Globus pallidus (tissue), 1 donor: Measurements from ENCODE around the gene DIPK2A.

ENCODE experiments used
- DNase-seq: peaks from one replicate; pipeline ENCODE4 v3.0.0-alpha.2; 2015; ENCODE audit warnings: low spot score

The DIPK2A gene, protein sequence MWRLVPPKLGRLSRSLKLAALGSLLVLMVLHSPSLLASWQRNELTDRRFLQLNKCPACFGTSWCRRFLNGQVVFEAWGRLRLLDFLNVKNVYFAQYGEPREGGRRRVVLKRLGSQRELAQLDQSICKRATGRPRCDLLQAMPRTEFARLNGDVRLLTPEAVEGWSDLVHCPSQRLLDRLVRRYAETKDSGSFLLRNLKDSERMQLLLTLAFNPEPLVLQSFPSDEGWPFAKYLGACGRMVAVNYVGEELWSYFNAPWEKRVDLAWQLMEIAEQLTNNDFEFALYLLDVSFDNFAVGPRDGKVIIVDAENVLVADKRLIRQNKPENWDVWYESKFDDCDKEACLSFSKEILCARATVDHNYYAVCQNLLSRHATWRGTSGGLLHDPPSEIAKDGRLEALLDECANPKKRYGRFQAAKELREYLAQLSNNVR

DNA sequence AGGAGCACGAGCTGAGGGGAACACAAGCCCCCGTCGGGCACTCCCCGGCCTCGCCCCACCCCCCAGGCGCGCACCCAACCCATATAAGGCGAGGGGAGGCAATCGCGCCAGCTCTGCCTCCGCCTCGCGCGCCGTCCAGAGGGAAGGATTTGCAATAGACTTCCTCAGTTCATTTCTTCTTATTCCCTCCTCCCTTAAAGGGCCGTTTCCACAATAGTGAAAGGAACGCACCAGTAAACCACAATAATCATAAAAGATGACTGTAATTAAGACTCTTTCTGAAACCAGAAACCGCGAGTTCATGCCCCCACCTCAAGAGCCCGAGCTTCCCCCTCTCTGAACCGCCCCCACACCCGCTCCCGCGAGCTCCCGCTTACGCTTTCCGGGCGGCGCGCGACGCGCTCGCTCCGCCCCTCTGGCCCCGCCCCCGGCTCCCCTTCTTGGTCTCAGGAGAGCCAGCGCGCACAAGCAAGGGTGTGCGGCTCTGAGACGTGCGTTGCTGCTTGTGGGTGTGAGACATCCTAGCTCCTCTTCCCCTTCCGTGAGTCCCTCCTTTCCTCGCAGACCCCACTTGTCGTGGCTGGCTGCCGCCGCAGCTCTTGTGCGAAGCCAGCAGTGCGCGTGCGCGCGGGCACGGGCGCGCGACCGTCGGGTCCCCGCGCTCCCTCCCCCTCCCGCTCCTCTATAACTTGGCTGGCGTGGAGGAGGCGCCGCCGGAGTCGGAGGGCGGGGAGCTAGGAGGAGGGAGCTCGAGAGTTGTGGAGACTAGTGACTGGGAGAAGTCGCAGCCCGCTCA lies at the start of gene DIPK2A:
TSS of gene DIPK2A (plus strand) at position 465 of the 796 bp plus-strand sequence. CDS start 510 bp downstream, outside the sequence.
- DNase-seq, result peak; percentile 97

GRCh38 chr3:143924522-143925285 lies 46.9 kb upstream of the DIPK2A start:
- no peak for DNase-seq

DNA sequence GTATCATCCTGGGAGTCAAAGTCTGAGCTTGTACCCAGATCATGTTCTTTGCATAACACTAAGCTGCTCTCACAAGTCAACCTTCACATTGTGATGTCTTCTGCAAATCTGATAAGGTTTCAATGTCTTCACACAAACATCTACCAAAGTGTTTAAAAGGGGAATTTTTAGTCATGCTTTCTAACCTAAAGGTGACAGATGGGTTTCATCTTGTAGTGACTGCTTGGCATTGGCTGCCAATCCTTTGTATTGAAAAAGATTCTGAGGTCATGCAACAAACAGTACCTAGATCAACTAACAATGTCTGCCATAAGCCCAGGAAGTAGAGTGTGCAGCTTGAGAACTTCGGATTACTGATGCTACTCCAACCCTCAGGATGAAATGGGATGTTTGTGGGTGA lies 43.6 kb upstream of the DIPK2A start:
- DNase-seq, result no peak

- DNase-seq, result no peak
Observed at GRCh38 chr3:143928541-143929255, 42.9 kb upstream of the DIPK2A start.

DNA sequence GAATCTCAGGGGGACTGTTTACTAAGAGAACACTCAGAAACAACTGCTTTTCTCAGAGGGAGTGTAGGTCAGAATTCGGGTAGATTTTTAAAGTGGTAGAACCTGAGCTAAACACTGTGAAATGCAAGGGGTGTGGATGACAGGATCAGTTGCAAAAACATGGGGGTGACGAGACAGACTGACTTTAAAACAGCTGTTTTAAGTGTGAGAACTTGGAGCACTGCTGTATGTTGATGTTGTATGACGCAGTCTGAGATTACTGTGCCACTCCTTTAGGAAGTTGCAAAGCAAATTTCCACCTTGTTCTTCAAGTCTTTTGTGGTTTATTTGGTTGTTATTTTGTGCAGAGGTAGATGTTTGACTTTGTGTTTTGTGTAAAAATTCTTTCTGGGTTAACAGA lies 36.8 kb upstream of the DIPK2A start:
- DNase-seq, result no peak

- DNase-seq, result no peak
Observed at GRCh38 chr3:143935678-143936077, 35.9 kb upstream of the DIPK2A start.

DNA sequence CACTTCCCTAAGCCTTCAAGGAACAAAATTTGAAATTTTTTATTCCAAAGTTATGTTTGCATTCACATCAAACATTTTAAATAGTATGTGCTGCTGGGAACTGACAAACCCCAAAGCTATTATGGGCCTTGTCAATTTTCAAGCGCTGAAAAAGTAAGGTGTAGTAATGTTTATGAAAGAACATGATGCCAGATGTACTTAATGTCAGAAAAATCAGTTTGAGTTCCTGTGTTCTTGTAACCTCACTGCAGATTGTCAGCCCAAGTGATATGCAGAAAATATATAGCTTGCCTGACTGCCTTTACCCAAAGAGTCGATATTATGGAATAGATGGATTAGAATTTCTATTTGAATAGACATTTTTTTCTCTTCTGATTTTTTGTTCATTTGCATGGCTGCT lies 20.8 kb upstream of the DIPK2A start:
- DNase-seq, result no peak

- DNase-seq, result peak; percentile 44
Observed at GRCh38 chr3:143951351-143951971, 20.2 kb upstream of the DIPK2A start.

DNA sequence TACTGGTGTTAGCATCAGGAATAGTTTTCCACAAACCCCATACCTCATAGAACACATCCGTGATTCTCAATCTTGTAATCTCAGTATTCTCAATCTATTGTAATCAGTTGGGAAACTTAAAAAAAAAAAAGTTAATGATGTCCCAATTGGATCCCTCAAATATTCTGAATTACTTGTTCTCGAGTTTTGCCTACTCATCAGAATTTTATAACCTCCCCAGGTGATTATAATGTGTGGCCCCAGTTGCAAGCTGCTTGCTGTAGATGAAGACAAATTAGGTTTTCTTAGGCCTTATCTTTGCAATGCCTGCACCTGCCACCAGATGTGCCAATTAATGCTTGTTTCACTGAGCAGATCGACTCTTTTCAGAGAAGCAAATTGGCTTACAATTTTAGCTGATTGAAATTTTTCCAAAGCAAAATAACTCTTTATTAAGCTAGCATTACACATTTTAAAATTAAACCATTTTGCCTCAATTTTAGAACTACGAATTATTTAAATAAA lies 19.0 kb upstream of the DIPK2A start:
- DNase-seq, result no peak

- no peak for DNase-seq
Observed at GRCh38 chr3:143955113-143955512, 16.5 kb upstream of the DIPK2A start.

DNA sequence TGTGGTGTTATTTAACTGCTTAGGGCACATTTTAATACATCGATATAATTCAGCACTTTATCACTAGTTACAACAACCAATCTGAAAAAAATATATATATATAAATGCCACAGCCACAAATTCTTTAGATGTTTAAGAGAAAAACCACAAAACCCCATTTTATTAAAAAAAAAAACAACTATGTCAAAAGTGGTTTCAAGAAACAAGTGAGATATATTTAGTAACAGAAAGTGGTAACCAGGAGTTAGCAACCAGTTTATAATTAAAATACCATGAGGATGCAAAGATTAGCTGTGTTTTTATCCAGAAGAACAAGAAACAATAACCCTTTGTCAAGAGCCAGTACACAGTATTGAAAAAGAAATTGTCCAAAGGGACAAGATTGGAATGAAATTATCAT lies 14.8 kb upstream of the DIPK2A start:
- no peak for DNase-seq

GRCh38 chr3:143957453-143957852 lies 14.2 kb upstream of the DIPK2A start:
- DNase-seq, result no peak

GRCh38 chr3:143958966-143959365 lies 12.7 kb upstream of the DIPK2A start:
- no peak for DNase-seq

DNA sequence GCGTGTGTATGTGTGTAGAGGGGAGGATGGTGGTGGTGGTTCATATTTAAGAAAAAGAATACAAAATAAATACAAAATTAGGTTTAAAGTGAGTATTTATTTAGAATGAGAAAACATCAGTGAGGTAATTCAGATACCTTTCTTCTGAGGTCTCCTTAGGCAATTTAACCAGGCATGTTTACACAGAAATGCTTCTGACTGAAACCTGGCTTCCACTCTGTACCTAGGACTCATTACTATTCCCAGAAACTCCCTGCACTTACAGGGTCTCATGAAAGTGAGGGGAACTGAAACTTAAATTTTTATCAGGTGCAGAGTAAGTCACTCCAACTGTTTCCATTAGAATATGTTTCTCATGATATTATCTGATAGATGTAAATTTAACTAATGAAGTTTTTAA lies 10.3 kb upstream of the DIPK2A start:
- DNase-seq, result no peak

- no peak for DNase-seq
Observed at GRCh38 chr3:143963946-143964345, 7.7 kb upstream of the DIPK2A start.

DNA sequence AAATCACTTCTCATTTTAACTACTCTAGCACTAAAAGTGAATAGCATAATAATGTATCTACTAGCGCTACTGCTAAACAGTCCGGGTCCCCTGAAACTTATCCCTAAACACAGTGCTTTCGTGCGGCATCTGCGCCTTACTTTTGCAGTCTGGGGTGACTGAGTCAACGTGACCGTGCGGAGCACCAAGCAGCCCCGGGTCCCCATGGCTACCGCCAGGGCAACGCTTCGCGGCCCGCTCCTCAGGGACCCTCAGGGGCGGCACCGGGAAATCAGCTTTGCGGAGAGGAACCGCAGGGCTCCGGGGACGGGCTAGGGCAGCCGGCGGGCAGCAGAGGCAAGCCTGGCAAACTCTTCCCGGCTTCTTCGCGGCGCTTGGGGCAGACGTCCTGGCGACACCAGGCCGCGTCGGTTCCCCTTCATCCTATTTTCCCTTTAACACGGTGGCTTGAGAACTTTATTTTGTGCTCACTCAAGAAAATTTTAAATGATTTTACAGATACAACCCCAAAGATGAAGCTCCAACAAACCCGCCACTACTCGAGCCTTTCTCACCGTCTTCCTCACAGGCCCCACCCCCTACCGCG lies 757 bp upstream of the DIPK2A start:
- DNase-seq, result peak; percentile 68

GRCh38 chr3:143972155-143972504 lies 507 bp downstream of the DIPK2A start:
- no peak for DNase-seq

DNA sequence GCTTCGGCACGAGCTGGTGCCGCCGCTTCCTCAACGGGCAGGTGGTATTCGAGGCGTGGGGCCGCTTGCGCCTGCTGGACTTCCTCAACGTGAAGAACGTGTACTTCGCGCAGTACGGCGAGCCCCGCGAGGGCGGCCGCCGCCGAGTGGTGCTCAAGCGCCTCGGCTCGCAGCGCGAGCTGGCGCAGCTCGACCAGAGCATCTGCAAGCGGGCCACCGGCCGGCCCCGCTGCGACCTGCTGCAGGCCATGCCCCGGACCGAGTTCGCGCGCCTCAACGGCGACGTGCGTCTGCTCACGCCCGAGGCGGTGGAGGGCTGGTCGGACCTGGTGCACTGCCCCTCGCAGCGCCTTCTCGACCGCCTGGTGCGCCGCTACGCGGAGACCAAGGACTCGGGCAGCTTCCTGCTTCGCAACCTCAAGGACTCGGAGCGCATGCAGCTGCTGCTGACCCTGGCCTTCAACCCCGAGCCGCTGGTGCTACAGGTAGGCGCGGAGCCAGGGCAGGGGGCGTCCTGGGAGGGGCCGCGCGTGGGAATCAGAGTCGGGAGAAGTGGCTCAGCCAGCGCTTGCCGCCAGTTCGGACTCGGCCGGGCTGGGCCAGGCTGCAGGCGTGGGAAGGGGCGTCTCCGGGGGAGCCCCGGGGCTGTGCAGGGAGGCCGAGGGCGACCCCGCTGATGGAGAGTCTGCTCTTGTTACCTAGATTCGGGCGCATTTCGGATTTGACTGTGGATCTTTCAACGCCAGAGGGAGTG lies 1.1 kb downstream of the DIPK2A start:
- peak; percentile 78 for DNase-seq

- DNase-seq, result peak; percentile 85
Observed at GRCh38 chr3:143973259-143974021, 1.8 kb downstream of the DIPK2A start.
